Mesothelial cell of epicardium (in vitro differentiated cells): ENCODE measurements around the gene ADGRD1. TPM values are rescaled to one million over a fixed set of nuclear protein-coding genes. Genes with fewer than 3 reads are reported as not detected.
A peak's percentile ranks its signal among the peaks of the same experiment; 100 is the strongest.
"Not testable (repeated sequence)": the region's sequence is repeated elsewhere in the genome, so short reads cannot be mapped to it uniquely, and the experiment has no call there.

ENCODE experiments used
- DNase-seq, 2 experiments: peaks; one replicate each; pipeline ENCODE4 v3.0.0; 2021; ENCODE audit warnings: low spot score in 2 of 2; ENCODE audit not compliant: unreplicated experiment in 2 of 2
- H3K27ac Mint-ChIP-seq: 2 replicates; pipeline ENCODE4 v1.8.0; 2021; ENCODE audit warnings: mixed read lengths
- H3K27me3 Mint-ChIP-seq: 2 replicates; pipeline ENCODE4 v1.8.0; 2021; ENCODE audit warnings: low read depth, mixed read lengths
- H3K36me3 Mint-ChIP-seq: 2 replicates; pipeline ENCODE4 v1.8.0; 2021; ENCODE audit warnings: mixed read lengths
- H3K4me1 Mint-ChIP-seq: 2 replicates; pipeline ENCODE4 v1.8.0; 2021; ENCODE audit warnings: mixed read lengths
- H3K4me3 Mint-ChIP-seq: 2 replicates; pipeline ENCODE4 v1.8.0; 2021; ENCODE audit warnings: mild to moderate bottlenecking, moderate library complexity, mixed read lengths
- H3K9me3 Mint-ChIP-seq: 2 replicates; pipeline ENCODE4 v1.8.0; 2021; ENCODE audit warnings: mixed read lengths
- CTCF ChIP-seq: fragments of 200-600 bp; sonication (generic); IDR thresholded peaks from one replicate; pipeline ENCODE4 v1.5.0; 2021; ENCODE audit warnings: antibody characterized with exemption; ENCODE audit not compliant: unreplicated experiment
- total RNA-seq: library from RNA; stranded (reverse); gene quantifications from 3 replicates; pipeline ENCODE4 v1.2.1, GENCODE V29; 2021

The ADGRD1 gene
- total RNA-seq, 1 donor from 2014 or later: 7.2 TPM

GRCh38 chr12:131124487-131125280 lies 171.0 kb downstream of the ADGRD1 start:
- H3K27me3 Mint-ChIP-seq: peaks cover 8% of the 10 kb centered on the region
- H3K9me3 Mint-ChIP-seq: peaks cover 4% of the 10 kb centered on the region
- TF ChIP-seq CTCF: no peak
- H3K4me1 Mint-ChIP-seq: no peaks in the 10 kb centered on the region
- H3K4me3 Mint-ChIP-seq: no peak overlapping the region
- no peaks in the 10 kb centered on the region for H3K36me3 Mint-ChIP-seq
- peak in 1 of 2 experiments; percentile 13 for DNase-seq
- no peak overlapping the region for H3K27ac Mint-ChIP-seq

GRCh38 chr12:131126662-131127173 lies 173.0 kb downstream of the ADGRD1 start:
- Mint-ChIP-seq H3K27me3 (no peaks in the 10 kb centered on the region), H3K4me1 (no peaks in the 10 kb centered on the region), H3K27ac (no peak overlapping the region), H3K4me3 (no peak overlapping the region), H3K9me3 (peaks cover 4% of the 10 kb centered on the region), H3K36me3 (no peaks in the 10 kb centered on the region)
- no peak for DNase-seq
- no peak for TF ChIP-seq CTCF

- peaks cover 13% of the 10 kb centered on the region for H3K27me3 Mint-ChIP-seq
- no peak for DNase-seq
- H3K4me1 Mint-ChIP-seq: peaks cover 10% of the 10 kb centered on the region
- no peak for TF ChIP-seq CTCF
- no peaks in the 10 kb centered on the region for H3K36me3 Mint-ChIP-seq
- H3K4me3 Mint-ChIP-seq: no peak overlapping the region
- H3K9me3 Mint-ChIP-seq: peaks cover 4% of the 10 kb centered on the region
- H3K27ac Mint-ChIP-seq: no peak overlapping the region
These were observed 174.8 kb downstream of the ADGRD1 start for GRCh38 chr12:131128556-131128955.

GRCh38 chr12:131128966-131129619 lies 175.4 kb downstream of the ADGRD1 start:
- not testable (repeated sequence) for H3K4me1 Mint-ChIP-seq, H3K4me3 Mint-ChIP-seq, H3K36me3 Mint-ChIP-seq, H3K9me3 Mint-ChIP-seq, DNase-seq, H3K27ac Mint-ChIP-seq
- H3K27me3 Mint-ChIP-seq: peaks cover 17% of the 10 kb centered on the region

GRCh38 chr12:131129839-131130238 lies 176.1 kb downstream of the ADGRD1 start:
- no peak overlapping the region for H3K4me3 Mint-ChIP-seq

More at GRCh38 chr12:131129839-131130238, 176.1 kb downstream of the ADGRD1 start:
- Mint-ChIP-seq H3K9me3 (peaks cover 4% of the 10 kb centered on the region), H3K36me3 (no peaks in the 10 kb centered on the region), H3K27ac (no peak overlapping the region), H3K4me1 (peaks cover 10% of the 10 kb centered on the region), H3K27me3 (peaks cover 24% of the 10 kb centered on the region)
- peak in 1 of 2 experiments; percentile 21 for DNase-seq
- no peak for TF ChIP-seq CTCF
